ENCODE measurements around the gene EHD1. TPM values are rescaled to one million over a fixed set of nuclear protein-coding genes. Genes with fewer than 3 reads are reported as not detected.

Gene EHD1
- total RNA-seq, 6 donors from 2014 or later = 43.0 to 167 (median 103) TPM

GRCh38 chr11:64803846-64804345 is 74.5 kb downstream of the EHD1 start:
- Histone ChIP-seq H3K9me3 (no peaks in the 10 kb centered on the region), H3K27me3 (no peaks in the 10 kb centered on the region), H3K4me1 (peaks cover 31 to 52% (median 44%) of the 10 kb centered on the region in 4 donors), H3K4me3 (peak overlapping the region in 3 of 4 donors; percentile 75 to 89 (median 79)), H3K36me3 (peaks cover 0 to 47% (median 9%) of the 10 kb centered on the region in 4 donors), H3K27ac (peak overlapping the region; percentile 82 to 92 (median 87))
- ATAC-seq (ENCODE audit: low FRiP score in 2 of 2) = peak in 1 of 2 donors; percentile 7
- no peak for DNase-seq
- 24 to 43% methylated on average over 8 to 15 of the region's 15 CpGs for WGBS, 2 donors
- no peak for TF ChIP-seq POLR2A (IDR thresholded peaks at IDR 0.05)
- no peak for TF ChIP-seq EP300 (IDR thresholded peaks at IDR 0.05)
- TF ChIP-seq POLR2AphosphoS5 (IDR thresholded peaks at IDR 0.05) = no peak
- no peak for TF ChIP-seq CTCF (IDR thresholded peaks at IDR 0.05)

GRCh38 chr11:64803158-64803845 is 75.1 kb downstream of the EHD1 start, which contains the start of gene MAP4K2:
TSS of gene MAP4K2 (minus strand) at chr11:64803214. CDS start at chr11:64803149, 65 bp downstream.
- DNase-seq = peak; percentile 93 to 98
- Histone ChIP-seq H3K4me3 (peak within 1 kb of the TSS; percentile 72 to 89 (median 77)), H3K9me3 (no peaks in the 10 kb centered on the region), H3K27me3 (no peaks in the 10 kb centered on the region), H3K36me3 (peaks cover 0 to 51% (median 9%) of the 10 kb centered on the region in 4 donors), H3K27ac (peak within 1 kb of the TSS; percentile 83 to 92 (median 88)), H3K4me1 (peaks cover 31 to 55% (median 42%) of the 10 kb centered on the region in 4 donors)
- 0 to 1% methylated on average over 26 to 28 of the region's 58 CpGs for WGBS, 2 donors
- TF ChIP-seq EP300 (IDR thresholded peaks at IDR 0.05) = no peak
- peak in 1 of 2 donors; percentile 29 for TF ChIP-seq POLR2AphosphoS5 (IDR thresholded peaks at IDR 0.05)
- TF ChIP-seq CTCF (IDR thresholded peaks at IDR 0.05) = peak in 3 of 6 experiments; percentile 10 to 15 (median 11)
- TF ChIP-seq POLR2A (IDR thresholded peaks at IDR 0.05) = peak in 1 of 4 donors; percentile 17
- ATAC-seq (ENCODE audit: low FRiP score in 2 of 2) = peak; percentile 88 to 96

GRCh38 chr11:64802370-64803157 is 75.9 kb downstream of the EHD1 start:
- Histone ChIP-seq H3K27me3 (no peaks in the 10 kb centered on the region), H3K27ac (peak overlapping the region; percentile 69 to 91 (median 84)), H3K4me3 (peak overlapping the region; percentile 72 to 89 (median 77)), H3K9me3 (no peaks in the 10 kb centered on the region), H3K4me1 (peaks cover 31 to 55% (median 42%) of the 10 kb centered on the region in 4 donors), H3K36me3 (peaks cover 0 to 47% (median 9%) of the 10 kb centered on the region in 4 donors)
- 18% methylated on average over 10 of the region's 54 CpGs; no CpG with 5 or more reads in 1 of the 2 donors for WGBS, 2 donors
- ATAC-seq (ENCODE audit: low FRiP score in 2 of 2) (peak in 1 of 2 donors; percentile 2), DNase-seq (no peak)
- TF ChIP-seq EP300 (IDR thresholded peaks at IDR 0.05) = no peak
- no peak for TF ChIP-seq CTCF (IDR thresholded peaks at IDR 0.05)
- no peak for TF ChIP-seq POLR2A (IDR thresholded peaks at IDR 0.05)
- TF ChIP-seq POLR2AphosphoS5 (IDR thresholded peaks at IDR 0.05) = no peak

Small RNA genes lying within 50 kb of the gene (small RNA-seq; reads per million reads assigned to genes)
- 0 to 0.43 (median 0.12) reads per million in 4 donors for gene MIR6749
- gene MIR6750 = 0 to 0.06 (median 0) reads per million in 4 donors

Other genes with a start within 250 kb of the EHD1 start
- gene NRXN2, start 155.4 kb downstream of the EHD1 start, total RNA-seq = 10 to 100 TPM in 1 of 6 donors, 1 to 10 TPM in 2, under 1 TPM in 1, not detected in 2; 0.59 to 21.6 (median 2.9) TPM
- gene RASGRP2, start 134.5 kb downstream of the EHD1 start, total RNA-seq = 10 to 100 TPM; 20.5 to 80.7 (median 33.9) TPM
- gene PYGM, start 118.6 kb downstream of the EHD1 start, total RNA-seq = 1 to 10 TPM; 1.0 to 3.7 (median 1.5) TPM
- gene SF1, start 100.1 kb downstream of the EHD1 start, total RNA-seq = 100 to 1,000 TPM; 231 to 625 (median 265) TPM
- 10 to 100 TPM; 19.0 to 84.7 (median 29.2) TPM for gene MAP4K2, start 75.4 kb downstream of the EHD1 start, total RNA-seq
- 10 to 100 TPM; 15.4 to 47.1 (median 24.4) TPM for gene MEN1, start 68.1 kb downstream of the EHD1 start, total RNA-seq
- 10 to 100 TPM; 21.6 to 62.4 (median 26.0) TPM for gene CDC42BPG, start 34.0 kb downstream of the EHD1 start, total RNA-seq
- gene ATG2A, start 38.6 kb upstream of the EHD1 start, total RNA-seq = 10 to 100 TPM; 24.6 to 59.2 (median 33.3) TPM
- 10 to 100 TPM; 21.0 to 48.1 (median 27.5) TPM for gene PPP2R5B, start 46.1 kb upstream of the EHD1 start, total RNA-seq
- not detected for gene GPHA2, start 57.3 kb upstream of the EHD1 start, total RNA-seq
- gene MAJIN, start 93.5 kb upstream of the EHD1 start, total RNA-seq = under 1 TPM in 1 of 6 donors, not detected in 5; 0.15 TPM
- gene BATF2, start 118.3 kb upstream of the EHD1 start, total RNA-seq = 10 to 100 TPM in 1 of 6 donors, 1 to 10 TPM in 5; 1.7 to 36.7 (median 6.0) TPM
- gene ARL2, start 135.5 kb upstream of the EHD1 start, total RNA-seq = 100 to 1,000 TPM in 1 of 6 donors, 10 to 100 TPM in 5; 41.9 to 113 (median 81.2) TPM
- 10 to 100 TPM; 14.7 to 32.1 (median 21.2) TPM for gene SNX15, start 148.8 kb upstream of the EHD1 start, total RNA-seq
- gene SAC3D1, start 162.6 kb upstream of the EHD1 start, total RNA-seq = 10 to 100 TPM in 5 of 6 donors, 1 to 10 TPM in 1; 9.1 to 18.9 (median 14.5) TPM
- gene NAALADL1, start 179.9 kb upstream of the EHD1 start, total RNA-seq = 10 to 100 TPM in 2 of 6 donors, 1 to 10 TPM in 4; 5.9 to 27.2 (median 9.1) TPM
- 1 to 10 TPM; 1.0 to 4.4 (median 1.8) TPM for gene CDCA5, start 205.4 kb upstream of the EHD1 start, total RNA-seq
- gene ZFPL1, start 205.6 kb upstream of the EHD1 start, total RNA-seq = 10 to 100 TPM; 21.4 to 39.8 (median 34.6) TPM
- 100 to 1,000 TPM; 102 to 531 (median 175) TPM for gene VPS51, start 217.6 kb upstream of the EHD1 start, total RNA-seq
- 10 to 100 TPM; 36.8 to 82.7 (median 45.5) TPM for gene TM7SF2, start 233.3 kb upstream of the EHD1 start, total RNA-seq
- gene ZNHIT2, start 239.1 kb upstream of the EHD1 start, total RNA-seq = 10 to 100 TPM; 12.6 to 28.5 (median 15.2) TPM
- gene FAU, start 243.5 kb upstream of the EHD1 start, total RNA-seq = 1,000 to 10,000 TPM in 1 of 6 donors, 100 to 1,000 TPM in 5; 405 to 1,014 (median 590) TPM
- 10 to 100 TPM; 15.7 to 78.6 (median 57.1) TPM for gene MRPL49, start 243.7 kb upstream of the EHD1 start, total RNA-seq

Measured in upper lobe of left lung (tissue), 6 donors.